HG02981 (cell line): ENCODE data around the gene IDH2.
"Not testable (repeated sequence)": the region's sequence is repeated elsewhere in the genome, so short reads cannot be mapped to it uniquely, and the experiment has no call there.

ENCODE experiments used
- ATAC-seq: cut with Tn5 transposase; IDR thresholded peaks from one replicate; pipeline ENCODE4 v1.9.1; 2021; ENCODE audit warnings: mild to moderate bottlenecking, moderate library complexity; ENCODE audit not compliant: unreplicated experiment

Gene IDH2

DNA sequence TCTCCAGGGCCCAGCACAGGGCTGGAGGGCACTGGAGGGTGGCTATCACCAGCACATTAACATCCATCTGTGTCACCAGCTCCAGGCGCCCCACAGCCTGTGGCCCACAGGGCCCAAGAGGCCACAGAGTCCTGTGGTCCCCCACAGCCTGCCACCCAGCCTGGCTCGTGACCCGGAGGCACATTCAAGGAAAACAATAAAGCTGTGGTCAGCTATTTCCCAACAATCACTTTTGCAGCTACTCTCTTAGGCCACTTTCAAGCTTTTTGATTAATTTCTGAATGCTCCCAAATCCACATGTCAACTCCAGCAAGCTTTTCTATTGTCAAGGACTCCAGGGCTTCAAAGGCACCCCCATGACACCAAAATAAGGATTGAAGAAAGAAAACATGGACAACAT is 16.7 kb downstream of the IDH2 start:
- no peak for ATAC-seq

DNA sequence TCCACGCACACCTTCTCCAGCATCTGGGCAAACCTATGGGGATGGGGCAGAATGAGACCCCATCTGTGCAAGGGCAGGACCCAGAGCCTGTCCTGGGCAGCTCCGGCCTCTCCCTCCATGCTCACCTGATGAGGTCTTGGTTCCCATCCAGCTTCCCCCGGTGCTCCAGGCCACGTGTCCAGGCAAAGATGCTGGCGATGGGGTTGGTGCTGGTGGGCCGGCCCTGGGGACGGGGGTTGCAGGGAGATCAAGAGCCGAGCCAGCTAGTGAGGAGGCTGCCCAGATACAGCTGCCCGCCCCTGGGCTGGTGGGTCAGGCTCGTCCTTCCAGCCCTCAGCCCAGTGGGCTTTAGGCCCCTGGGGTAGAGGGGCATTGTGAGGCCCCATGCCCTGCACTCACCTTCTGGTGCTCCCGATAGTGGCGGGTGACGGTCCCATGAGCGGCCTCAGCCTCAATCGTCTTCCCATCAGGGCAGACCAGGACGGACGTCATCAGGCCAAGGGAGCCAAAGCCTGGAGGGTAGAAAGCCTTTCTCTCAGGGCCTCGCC is 17.3 kb downstream of the IDH2 start:
- no peak for ATAC-seq

DNA sequence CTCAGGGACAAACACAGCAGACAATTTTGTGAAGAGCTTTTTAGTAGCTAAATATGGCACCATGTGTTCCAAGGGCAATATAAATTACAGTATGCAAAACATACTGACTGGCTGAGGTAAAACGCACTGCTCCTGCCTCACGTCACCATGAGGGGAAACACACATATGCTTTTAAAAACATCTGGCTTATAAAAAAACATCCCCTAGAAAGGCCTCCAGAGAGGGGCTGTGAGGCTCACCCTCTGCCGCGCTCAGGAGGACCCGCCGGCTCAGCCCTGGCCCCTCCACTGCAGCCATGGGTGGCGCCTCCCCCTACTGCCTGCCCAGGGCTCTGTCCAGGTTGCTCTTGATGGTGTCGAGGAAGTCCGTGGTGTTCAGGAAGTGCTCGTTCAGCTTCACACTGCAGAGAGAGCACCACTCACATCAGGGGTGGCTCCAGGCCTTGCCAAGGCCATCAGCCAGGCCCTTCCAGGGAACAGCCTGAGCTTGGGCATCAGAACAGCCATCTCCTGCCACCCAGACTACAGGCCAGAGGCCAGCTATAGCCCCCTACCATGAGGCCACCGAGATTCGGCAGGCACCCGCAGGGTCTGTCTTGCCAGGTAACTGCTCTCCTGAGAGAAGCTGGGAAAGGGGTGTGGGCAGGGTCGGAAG is 18.2 kb downstream of the IDH2 start:
- no peak for ATAC-seq

DNA sequence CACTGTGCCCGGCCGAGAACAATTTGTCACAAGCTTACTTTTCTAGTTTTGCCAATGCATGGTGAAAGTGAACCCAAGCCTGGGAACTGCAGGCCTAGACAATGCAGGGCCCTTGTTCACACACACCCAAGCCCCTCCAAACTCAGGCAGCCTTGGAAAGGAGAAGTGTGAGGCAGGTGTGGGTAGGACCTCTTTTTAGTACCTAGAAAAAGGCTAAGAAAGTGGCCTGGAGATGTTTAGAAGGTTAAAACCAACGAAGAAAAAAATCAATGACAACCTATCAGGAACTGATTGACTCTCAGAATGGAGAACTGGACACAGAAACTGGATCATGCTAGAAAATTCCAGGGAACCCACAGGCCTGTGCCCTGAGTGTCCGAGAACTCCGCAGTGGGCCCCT is 18.8 kb downstream of the IDH2 start:
- no peak for ATAC-seq

DNA sequence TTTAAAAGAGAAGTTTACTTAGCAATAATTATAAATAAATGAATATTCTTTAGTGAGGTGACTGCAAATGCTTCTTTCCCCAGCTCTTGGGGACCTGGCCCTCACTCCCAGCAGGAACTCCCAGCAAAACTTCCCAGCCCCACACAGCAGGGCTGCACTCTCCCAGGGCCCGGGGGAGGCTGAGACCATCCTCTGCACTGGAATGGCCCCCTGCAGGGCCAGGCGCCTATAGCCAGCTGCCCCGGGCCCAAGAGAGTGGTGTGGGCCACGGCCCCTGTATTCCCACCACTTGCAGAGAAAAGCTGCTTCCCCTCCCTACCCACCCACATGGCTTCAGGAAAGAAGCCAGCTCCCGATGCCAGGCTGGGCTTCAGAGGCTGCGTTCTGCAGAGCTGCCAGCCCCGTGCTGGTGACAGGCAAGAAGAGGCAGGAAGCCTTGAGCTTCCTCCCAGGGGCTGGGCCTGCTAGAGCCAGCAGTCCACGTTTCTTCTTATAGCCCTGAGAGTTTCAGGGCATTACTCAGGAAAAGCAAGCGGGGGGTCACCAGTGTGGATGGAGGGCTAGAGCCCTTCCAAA is 20.0 kb downstream of the IDH2 start:
- ATAC-seq = no peak

DNA sequence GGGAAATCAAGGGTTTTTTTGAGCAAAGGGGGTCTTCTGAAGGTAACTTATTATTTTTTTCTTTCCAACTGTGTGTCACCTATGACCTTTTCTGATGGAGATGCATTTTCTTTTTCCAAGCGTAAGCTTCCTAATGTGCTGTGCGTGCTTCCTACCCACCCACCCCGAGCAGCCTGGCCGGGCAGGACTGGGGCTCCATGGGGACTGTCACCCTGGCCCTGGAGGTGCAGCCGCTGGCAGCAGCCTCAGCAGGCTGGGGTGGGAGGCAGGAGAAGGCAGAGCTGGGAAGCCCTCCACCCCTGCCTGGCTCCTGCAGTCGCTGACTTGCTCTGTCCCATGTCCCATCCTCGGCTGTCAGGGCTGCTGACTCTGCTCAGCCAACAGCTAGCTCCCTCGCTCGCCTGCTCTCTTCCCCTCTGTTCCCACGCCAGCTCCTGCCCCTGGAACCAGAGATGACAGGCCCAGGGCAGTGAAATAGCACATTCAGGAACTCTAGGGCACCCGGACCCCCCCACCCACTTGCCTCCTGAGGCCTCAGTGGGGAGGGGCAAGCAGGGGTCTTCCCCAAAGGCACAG is 21.4 kb downstream of the IDH2 start:
- ATAC-seq = no peak

DNA sequence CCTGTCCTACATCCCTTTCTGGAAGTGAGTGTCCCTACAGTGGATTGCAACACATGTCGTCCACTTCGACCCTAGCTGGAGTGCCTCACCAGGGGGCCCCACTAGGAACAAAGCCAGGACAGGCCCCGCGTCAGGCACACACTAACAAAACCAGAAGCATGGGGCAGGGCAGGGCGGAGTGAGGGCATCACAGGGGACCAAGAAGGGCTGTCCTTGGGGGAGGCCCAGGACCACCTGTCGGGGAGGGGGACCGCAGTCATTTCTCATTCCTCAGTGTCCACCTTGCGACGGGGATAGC is 21.9 kb downstream of the IDH2 start:
- no peak for ATAC-seq

DNA sequence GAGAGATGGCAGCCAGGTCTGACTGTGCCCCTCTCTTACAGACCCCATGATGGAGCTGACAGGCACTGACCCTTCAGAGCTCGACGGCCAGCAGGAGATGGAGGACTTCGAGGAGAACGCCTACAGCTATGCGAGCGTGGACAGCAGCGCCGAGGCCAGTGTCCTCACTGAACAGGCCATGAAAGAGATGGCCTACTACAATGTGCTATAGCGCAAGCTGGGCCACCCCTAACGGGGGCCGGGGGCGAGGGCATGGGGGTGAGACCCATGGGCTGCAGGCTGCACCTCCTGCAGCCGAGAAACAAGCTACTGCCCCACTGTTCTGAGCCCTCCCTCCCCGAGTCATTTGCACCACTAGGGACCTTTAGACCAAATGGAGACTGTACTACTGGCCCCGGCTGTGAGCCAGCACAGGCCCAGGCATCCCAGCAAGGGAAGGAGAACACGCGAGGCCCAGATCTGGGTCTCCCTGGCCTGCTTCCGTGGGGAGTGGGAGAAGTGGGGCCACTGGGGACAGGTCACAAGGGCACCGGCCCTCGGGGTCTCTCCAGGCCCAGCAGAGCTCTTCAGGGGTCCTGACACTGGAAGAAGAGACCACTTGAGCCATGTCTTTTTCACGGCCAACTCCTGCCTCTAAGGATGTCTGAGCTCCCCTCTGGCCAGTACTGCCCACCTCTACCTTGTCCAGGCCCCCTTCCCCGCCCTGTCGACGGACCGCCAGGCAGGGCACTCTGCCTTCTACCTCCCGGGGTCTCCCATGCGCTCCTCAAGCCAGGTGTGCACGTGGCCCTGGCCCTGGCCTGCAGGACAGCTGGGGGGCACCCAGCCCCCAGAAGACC is 22.4 kb downstream of the IDH2 start:
- no peak for ATAC-seq

DNA sequence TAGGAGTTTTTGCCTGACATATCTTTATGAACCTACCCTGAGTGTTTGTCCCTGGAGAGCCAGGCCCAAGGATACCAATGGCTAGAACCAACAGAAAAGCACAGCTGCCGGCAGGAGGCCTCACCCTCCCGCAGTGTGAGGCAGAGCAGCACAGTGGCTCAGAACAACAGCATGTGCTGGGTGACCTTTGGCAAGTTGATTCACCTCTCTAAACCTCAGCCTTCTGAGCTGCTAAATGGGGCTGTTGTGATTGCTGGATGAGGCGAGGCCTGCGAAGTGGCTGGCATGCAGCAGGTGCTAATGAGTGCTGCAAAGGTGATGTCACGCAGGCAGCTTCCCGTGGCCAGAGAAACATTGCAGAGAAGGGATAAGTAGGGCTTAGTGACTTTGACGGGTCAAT is 23.3 kb downstream of the IDH2 start:
- no peak for ATAC-seq

DNA sequence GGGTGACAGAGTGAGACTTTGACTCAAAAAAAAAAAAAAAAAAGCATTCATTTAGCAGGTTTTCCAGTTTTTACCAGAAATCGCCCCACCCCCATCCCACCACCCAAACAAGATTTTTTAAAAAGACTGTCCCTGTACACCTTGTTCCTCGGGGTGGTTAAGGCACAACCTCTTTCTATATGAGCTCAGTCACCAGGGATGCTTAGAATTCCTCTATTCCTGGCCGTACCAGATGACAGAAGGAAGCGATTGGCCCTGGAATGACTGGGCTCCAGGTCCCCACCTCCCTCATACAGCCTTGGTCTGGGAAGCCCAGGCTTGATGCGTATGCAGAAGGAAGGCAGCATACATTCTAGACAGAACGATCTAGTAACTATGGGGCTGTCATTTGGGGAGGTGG is 25.6 kb downstream of the IDH2 start:
- ATAC-seq = no peak

DNA sequence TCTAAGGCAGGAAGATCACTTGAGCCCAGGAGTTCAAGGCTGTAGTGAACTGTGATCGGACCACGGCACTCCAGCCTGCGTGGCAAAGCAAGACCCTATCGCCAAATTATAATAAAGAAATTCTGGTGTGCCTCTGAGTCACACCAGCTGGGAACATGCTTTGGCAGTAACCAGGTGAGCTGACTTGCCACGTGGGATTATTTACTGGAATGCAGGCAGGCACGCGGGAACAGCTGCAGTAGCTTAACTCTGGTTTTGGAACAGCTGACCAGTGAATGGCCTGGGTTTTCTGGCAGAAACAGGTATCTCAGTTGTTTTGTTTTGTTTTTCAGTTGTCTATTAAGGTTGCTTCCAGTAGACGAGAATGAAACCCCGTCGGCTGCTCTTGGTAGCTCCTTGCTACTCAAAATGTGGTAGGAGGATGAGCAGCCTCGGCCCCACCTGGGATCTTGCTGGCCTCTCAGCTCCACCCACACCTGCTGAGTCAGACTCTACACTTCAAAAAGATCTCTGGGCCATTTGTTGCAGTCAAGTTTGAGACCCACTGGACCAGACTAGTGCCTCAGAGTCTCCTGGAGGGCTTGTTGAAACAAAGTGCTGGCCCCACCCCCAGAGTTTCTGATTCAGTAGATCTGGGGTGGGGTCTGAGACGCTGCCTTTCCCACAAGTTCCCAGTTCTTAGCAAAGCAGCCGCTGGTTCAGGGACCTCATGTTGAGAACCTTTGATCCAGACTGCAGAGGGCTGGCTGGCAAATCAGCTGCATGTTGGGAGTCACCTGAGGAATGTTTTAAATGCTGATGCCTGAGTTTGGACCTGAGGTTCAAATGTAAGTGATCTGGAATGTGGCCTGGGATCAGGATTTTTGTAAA is 26.6 kb downstream of the IDH2 start:
- ATAC-seq = no peak

DNA sequence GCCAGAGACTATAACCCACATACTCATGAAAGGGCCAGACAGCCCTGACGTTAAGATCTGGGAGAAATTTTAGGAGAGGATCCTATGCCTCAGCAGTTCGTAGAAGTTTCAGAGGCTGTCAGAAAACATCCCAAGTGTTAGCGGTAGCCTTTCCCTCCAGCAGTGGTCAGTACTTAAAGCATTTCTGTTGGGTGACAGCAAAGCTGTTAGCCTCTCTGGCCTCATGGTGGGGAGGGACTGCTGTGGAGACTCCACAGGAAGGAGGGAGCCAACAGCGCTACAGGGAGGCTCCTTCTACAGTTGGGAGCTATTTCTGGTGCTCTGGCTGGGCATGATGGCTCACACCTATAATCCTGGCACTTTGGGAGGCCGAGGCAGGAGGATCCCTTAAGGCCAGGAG is 27.4 kb downstream of the IDH2 start:
- ATAC-seq = no peak

DNA sequence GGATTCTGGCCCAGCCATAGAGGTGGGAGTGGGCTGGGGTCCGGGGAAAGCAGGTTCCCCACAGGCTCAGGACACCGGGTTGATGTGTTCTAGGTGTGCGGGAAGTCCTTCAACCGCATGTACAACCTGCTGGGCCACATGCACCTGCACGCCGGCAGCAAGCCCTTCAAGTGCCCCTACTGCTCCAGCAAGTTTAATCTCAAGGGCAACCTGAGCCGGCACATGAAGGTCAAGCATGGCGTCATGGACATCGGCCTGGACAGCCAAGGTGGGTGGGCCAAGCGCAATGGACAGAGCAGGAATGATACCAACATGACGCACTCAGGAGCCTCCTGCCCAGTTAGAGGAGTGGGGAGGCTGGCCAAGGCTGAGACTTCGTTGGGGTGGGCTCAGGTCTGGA is 28.2 kb downstream of the IDH2 start:
- ATAC-seq = no peak

DNA sequence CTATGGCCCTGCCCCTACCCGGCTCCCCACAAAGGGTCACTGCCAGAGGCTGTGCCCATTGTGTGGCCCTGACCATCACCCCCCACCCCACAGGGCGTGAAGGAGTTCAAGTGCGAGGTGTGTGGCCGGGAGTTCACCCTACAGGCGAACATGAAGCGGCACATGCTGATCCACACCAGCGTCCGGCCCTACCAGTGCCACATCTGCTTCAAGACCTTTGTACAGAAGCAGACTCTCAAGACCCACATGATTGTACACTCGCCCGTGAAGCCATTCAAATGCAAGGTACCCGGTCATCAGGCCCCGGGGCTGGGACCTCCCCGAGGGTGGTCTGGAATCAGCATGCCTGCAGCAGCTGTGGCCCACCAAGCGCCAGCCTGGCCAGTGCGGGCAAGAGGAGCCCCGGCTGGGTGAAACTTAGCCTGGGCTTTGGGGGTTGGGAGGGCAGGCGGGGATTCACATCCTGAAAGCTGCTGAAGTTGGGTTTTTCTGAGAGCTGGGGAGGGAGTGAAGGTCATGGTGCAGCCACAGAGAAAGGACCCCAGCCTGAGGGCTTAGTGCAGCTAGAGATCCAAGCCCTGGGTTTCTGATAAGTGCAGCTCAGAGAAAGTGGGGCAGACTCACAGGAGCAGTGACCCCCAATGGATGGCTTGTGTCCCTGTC is 29.2 kb downstream of the IDH2 start:
- no peak for ATAC-seq

DNA sequence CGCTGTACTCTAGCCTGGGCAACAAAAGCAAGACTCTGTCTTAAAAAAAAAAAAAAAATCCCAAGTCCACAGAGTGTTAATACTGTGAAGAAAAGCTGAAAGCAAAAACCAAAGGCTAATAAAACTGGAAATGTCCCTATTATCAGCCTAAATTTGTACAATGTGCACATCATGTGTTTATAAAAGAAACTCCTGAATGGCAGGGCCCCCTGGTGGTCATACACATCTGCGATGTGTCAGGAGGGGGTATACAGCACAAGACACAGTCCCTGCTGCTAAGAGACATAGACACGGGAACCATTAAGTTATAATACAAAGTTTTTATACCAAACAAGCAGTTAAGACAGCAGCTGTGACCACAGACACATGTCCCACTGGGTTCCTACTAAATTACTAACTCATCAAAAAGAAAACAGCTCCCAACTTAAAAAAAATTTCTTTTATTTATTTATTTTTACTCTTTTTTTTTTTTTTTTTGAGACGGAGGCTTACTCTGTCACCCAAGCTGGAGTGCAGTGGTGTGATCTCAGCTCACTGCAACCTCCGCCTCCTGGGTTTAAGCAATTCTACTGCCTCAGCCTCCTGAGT is 31.0 kb downstream of the IDH2 start:
- no peak for ATAC-seq

DNA sequence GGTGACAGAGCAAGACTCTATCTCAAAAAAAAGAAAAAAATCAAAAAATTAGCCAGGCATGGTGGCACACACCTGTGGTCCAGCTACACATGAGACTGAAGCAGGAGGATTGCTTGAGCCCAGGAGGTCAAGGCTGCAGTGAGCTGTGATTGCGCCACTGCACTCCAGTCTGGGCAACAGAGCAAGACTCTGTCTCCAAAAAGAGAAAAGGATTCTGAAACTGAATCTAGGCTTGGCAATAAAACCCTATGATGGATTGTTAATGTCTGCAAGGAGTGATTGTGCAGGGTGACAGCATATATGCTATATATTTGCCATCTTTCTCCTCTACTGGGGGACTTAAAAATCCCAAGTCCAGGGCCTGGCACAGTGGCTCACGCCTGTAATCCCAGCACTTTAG is 31.6 kb downstream of the IDH2 start:
- not testable (repeated sequence) for ATAC-seq

DNA sequence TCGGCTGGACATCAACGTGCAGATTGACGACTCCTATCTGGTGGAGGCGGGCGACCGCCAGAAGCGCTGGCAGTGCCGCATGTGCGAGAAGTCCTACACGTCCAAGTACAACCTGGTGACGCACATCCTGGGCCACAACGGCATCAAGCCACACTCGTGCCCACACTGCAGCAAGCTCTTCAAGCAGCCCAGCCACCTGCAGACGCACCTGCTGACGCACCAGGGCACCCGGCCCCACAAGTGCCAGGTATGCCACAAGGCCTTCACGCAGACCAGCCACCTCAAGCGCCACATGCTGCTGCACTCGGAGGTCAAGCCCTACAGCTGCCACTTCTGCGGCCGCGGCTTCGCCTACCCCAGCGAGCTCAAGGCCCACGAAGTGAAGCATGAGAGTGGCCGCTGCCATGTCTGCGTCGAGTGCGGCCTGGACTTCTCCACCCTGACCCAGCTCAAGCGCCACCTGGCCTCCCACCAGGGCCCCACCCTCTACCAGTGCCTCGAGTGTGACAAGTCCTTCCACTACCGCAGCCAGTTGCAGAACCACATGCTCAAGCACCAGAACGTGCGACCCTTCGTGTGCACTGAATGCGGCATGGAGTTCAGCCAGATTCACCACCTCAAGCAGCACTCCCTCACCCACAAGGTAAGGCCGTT is 34.2 kb downstream of the IDH2 start:
- ATAC-seq = no peak

DNA sequence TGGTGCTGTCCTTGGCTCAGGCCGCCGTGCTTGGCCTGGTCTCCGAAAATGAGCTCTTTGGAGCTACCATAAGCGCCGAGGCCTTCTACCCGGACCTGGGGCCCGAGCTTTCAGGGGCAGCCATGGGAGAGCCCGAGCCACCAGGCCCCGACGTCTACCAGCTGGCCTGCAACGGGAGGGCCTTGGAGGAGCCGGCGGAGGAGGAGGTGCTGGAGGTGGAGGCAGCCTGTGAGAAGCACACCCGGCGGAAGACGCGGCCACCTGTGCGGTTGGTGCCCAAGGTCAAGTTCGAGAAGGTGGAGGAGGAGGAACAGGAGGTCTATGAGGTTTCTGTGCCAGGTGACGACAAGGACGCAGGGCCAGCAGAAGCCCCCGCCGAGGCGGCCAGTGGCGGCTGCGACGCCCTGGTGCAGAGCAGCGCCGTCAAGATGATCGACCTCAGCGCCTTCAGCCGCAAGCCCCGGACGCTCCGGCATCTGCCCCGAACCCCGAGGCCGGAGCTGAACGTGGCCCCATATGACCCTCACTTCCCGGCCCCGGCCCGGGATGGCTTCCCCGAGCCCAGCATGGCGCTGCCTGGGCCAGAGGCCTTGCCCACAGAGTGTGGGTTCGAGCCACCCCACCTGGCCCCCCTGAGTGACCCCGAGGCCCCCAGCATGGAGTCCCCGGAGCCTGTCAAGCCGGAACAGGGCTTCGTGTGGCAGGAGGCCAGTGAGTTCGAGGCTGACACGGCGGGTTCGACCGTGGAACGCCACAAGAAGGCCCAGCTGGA is 34.9 kb downstream of the IDH2 start:
- no peak for ATAC-seq

DNA sequence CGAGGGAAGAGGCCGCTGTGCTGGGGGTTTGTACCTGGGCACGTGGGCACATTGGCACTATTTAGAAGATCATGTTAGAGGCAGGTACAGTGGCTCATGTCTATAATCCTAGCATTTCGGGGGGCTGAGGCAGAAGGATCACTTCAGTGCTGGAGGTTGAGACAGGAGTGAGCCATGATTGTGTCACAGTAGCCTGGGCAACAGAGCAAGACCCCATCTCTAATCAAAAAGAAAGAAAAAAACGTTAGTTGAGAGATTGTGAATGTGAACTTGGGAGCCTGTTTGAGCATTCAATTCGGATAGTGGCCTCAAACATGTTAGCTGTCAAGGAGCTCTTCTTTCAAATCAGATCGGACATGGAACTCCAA is 36.6 kb downstream of the IDH2 start:
- no peak for ATAC-seq
